Measurements from ENCODE around the gene ZBTB12. TPM values are rescaled to one million over a fixed set of nuclear protein-coding genes. Genes with fewer than 3 reads are reported as not detected.
A peak's percentile ranks its signal among the peaks of the same experiment; 100 is the strongest.

ZBTB12 gene
- total and polyA plus RNA-seq, 2 of the 4 experiments (the other 2 are of a cell fraction): 2.0 to 8.5 TPM

GRCh38 chr6:31901953-31902643 lies at the start of gene ZBTB12 (continued):
- TF ChIP-seq SMC3 (IDR thresholded peaks at IDR 0.05; ENCODE audit: low read depth, low read length) (peak; percentile 22; the same call in 1 of the 2 replicates), CEBPB (IDR thresholded peaks at IDR 0.05; ENCODE audit: low read depth, low read length) (no peak), RAD21 (IDR thresholded peaks at IDR 0.05; ENCODE audit: low read length) (peak; percentile 71), RCOR1 (IDR thresholded peaks at IDR 0.05; ENCODE audit: insufficient replicate concordance, low read length) (peak; percentile 39)

DNA sequence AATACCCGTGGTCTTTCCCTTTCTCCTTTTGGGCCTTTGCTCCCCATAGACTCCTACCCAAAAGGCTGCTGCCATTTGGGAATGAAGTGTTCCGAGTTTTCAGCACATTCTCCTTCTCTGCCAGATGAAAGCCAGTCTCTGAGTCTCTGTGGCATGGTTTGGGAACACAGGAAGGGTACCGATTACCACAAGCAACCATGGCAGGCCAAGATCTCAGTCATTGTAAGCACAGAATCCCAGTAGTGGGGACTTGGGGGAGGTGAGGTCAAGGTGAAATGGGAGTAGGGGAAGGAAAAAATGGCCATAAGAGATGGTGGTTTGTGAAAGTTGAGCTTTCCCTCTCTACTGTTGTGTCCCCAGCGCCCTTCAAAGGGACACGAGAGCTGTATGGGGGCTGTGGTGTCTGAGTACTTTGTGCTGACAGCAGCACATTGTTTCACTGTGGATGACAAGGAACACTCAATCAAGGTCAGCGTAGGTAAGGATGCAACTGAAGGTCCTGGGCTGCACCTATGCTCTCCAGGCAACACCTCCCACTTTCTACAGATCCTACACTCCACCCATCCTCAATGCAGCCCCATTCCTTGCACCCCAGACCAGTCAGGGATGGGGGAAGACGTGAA lies 48.2 kb upstream of the ZBTB12 start:
- Histone ChIP-seq H3K4me2 (ENCODE audit: low read depth, low read length) (no peak overlapping the region), H2AK9ac (replicated peaks; ENCODE audit: low read depth, low read length, poor library complexity) (no peak overlapping the region), H3K27me3 (ENCODE audit: control insufficient read depth, insufficient read depth, low read length) (no peaks in the 10 kb centered on the region), H4K8ac (ENCODE audit: low read depth in 2 of 2, low read length in 2 of 2) (no peak overlapping the region), H2BK120ac (ENCODE audit: low read depth, low read length) (no peak overlapping the region), H2AK5ac (ENCODE audit: low read depth, low read length) (no peak overlapping the region), H3K9ac (ENCODE audit: low read depth, low read length) (no peak overlapping the region), H3K9me1 (ENCODE audit: insufficient read depth, low read length) (peaks cover 12% of the 10 kb centered on the region), H3K4me3 (ENCODE audit: insufficient read depth, low read depth, low read length) (no peak overlapping the region), H3K14ac (replicated peaks; ENCODE audit: low read depth, low read length) (no peak overlapping the region), H3K18ac (ENCODE audit: low read depth, low read length) (no peak overlapping the region), H3K27ac (ENCODE audit: insufficient read depth, low read length) (no peak overlapping the region), H2BK20ac (ENCODE audit: low read depth, low read length) (no peak overlapping the region), H4K91ac (ENCODE audit: insufficient read depth, low read depth, low read length) (no peak overlapping the region), H3K4ac (ENCODE audit: low read depth, low read length) (no peak overlapping the region), H4K5ac (ENCODE audit: low read depth, low read length) (no peak overlapping the region), H2BK15ac (ENCODE audit: low read depth, low read length) (no peak overlapping the region), H3K9me3 (ENCODE audit: control insufficient read depth, insufficient read depth, low read length) (no peaks in the 10 kb centered on the region), H3K79me1 (ENCODE audit: low read depth in 1 of 2, low read length in 2 of 2) (no peaks in the 10 kb centered on the region; a peak in 1 of 4 replicates), H3K36me3 (ENCODE audit: control insufficient read depth, insufficient read depth, low read length) (peaks cover 36% of the 10 kb centered on the region), H2AFZ (replicated peaks; ENCODE audit: low read length, poor library complexity) (no peak overlapping the region), H3K23ac (ENCODE audit: low read depth, low read length) (no peak overlapping the region), H4K20me1 (ENCODE audit: insufficient read depth, low read length) (0 out of 2 replicates have a peak, but pooled peaks cover 5% of the 10 kb centered on the region), H2BK5ac (ENCODE audit: low read depth, low read length, poor library complexity, severe bottlenecking) (no peak overlapping the region), H3K56ac (ENCODE audit: extremely low read depth, insufficient read depth, low read length) (no peak overlapping the region), H3K4me1 (ENCODE audit: control insufficient read depth, insufficient read depth, low read length) (peaks cover 18% of the 10 kb centered on the region)
- ATAC-seq (ENCODE audit: low read depth): no peak
- no TSS peak for BruUV-seq (replicated peaks)
- in situ Hi-C loops (cut with MboI; ENCODE audit: low sequenced_read_pairs) (loop anchor here (5.0 to 10.0 kb wide), 2 partner anchors 38 to 265 kb away; partner anchors contain the start of gene LY6G5C), intact Hi-C loops (cut with micrococcal nuclease) (loop anchor here (5.0 kb wide), 2 partner anchors 118 to 403 kb away; partner anchors contain the start of genes ATP6V1G2 and NFKBIL1), dilution Hi-C loops (cut with HindIII; ENCODE audit: low sequenced_read_pairs, unreplicated experiment) (no loop called here)
- CTCF ChIA-PET: interaction anchor here (0.6 kb wide), 1 partner anchor 149 kb away, joined by 4 read pairs; no protein-coding TSS in a partner anchor
- no peak for DNase-seq
- POLR2A ChIA-PET (ENCODE audit: unreplicated experiment): no interaction called here
- no CpG with 5 or more reads among the region's 7 CpGs for WGBS, 2 experiments (ENCODE audit: extremely low coverage in 2 of 2, insufficient read length in 1 of 2)
- TF ChIP-seq MAFK (IDR thresholded peaks at IDR 0.05; ENCODE audit: low read depth, low read length) (peak; percentile 62; the same call in 1 of the 2 replicates), USF2 (IDR thresholded peaks at IDR 0.05; ENCODE audit: low read depth, low read length) (no peak), CEBPB (IDR thresholded peaks at IDR 0.05; ENCODE audit: low read depth, low read length) (no peak), RCOR1 (IDR thresholded peaks at IDR 0.05; ENCODE audit: insufficient replicate concordance, low read length) (no peak)

Data from IMR-90 (cell line).